Frontal cortex (tissue), 4 donors: Measurements from ENCODE around the gene VAV2. TPM values are rescaled to one million over a fixed set of nuclear protein-coding genes. Genes with fewer than 3 reads are reported as not detected.

ENCODE experiments used
- DNase-seq, 2 donors: peaks; one replicate each; pipeline ENCODE4 v3.0.0; 2012; ENCODE audit warnings: low spot score in 2 of 2
- FAIRE-seq: peaks from 2 replicates; lab custom pipeline; 2012; peaks lifted over from hg19 to GRCh38; lab: Jason Lieb, UNC
- total RNA-seq: library from RNA; depleted of rRNA; stranded (reverse); fragments of >200 nt; gene quantifications from one replicate; pipeline ENCODE4 v1.2.3, GENCODE V29; 2014
- donor health status: control.
- donor health status: control.
- donor health status: control.

VAV2 gene
- total RNA-seq, 1 donor from 2014 or later, result 31.0 TPM

DNA sequence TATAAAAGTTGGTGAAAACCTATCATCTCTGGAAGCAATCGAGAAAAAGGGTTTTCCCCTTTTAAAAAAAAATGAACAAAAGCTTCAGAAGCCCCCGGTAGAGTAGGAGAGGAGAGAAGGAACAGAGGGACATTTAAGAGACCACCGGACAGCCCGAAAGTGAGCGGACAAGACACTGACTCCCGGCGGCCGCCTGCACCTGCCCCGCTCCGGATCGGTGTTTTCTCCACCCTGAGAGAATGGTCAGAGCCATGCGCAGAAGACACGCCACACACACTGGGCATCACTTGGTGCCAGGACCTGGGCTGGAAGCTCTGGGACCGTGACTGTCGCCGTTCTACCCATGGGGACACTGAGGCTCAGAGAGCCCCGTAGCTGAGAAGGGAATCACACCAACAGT lies 192.4 kb downstream of the VAV2 start:
- DNase-seq (no peak), FAIRE-seq (no peak)

- DNase-seq (no peak), FAIRE-seq (no peak)
Observed at GRCh38 chr9:133799106-133799505, 193.0 kb downstream of the VAV2 start.

GRCh38 chr9:133798160-133798559 lies 194.0 kb downstream of the VAV2 start:
- DNase-seq (no peak), FAIRE-seq (no peak)

GRCh38 chr9:133797406-133798105 lies 194.6 kb downstream of the VAV2 start:
- no peak for DNase-seq
- FAIRE-seq, result no peak

GRCh38 chr9:133796562-133796961 lies 195.6 kb downstream of the VAV2 start:
- DNase-seq (no peak), FAIRE-seq (no peak)

DNA sequence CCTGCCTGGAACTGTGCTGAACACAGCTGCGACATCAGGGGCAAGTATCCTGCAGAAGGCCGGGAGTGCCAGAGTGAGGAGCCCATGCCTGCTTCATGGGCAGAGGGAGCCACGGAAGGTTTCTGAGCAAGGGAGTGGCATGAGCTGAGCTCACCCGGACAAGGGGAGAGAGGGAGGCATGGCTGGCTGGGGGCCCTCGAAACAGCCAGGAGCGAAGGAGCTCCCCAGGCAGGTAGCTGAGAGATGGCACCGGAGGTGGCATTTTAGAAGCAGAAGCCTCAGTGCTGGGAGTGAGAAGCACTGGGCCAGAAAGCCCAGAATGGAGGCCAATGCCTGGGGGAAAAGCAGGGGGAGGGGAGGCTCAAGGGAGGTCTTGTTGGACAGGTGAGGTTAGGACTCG lies 197.1 kb downstream of the VAV2 start:
- FAIRE-seq, result no peak

GRCh38 chr9:133794016-133794760 lies 197.9 kb downstream of the VAV2 start:
- no peak for DNase-seq
- FAIRE-seq, result no peak

More for the DNA sequence above, 197.1 kb downstream of the VAV2 start:
- DNase-seq, result no peak

DNA sequence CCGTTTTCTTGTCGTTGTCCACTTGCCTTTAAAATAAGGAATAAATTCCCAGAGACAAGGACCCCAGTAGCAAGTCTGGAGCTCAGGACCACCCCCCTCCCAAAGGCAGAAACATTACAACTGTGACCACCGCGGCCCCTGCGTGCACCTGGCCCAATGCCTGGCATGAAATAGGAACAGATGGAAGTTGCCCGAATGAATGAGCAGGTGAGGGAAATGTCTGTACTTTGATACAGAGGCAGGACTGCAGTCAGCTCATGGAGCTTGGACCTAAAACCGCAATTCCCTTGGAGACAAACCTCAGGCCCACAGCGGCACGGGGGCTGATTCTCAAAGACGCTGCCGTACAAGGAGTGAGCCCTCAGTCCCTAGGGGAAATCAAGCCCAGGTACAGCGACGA lies 198.7 kb downstream of the VAV2 start:
- DNase-seq (no peak), FAIRE-seq (no peak)

DNA sequence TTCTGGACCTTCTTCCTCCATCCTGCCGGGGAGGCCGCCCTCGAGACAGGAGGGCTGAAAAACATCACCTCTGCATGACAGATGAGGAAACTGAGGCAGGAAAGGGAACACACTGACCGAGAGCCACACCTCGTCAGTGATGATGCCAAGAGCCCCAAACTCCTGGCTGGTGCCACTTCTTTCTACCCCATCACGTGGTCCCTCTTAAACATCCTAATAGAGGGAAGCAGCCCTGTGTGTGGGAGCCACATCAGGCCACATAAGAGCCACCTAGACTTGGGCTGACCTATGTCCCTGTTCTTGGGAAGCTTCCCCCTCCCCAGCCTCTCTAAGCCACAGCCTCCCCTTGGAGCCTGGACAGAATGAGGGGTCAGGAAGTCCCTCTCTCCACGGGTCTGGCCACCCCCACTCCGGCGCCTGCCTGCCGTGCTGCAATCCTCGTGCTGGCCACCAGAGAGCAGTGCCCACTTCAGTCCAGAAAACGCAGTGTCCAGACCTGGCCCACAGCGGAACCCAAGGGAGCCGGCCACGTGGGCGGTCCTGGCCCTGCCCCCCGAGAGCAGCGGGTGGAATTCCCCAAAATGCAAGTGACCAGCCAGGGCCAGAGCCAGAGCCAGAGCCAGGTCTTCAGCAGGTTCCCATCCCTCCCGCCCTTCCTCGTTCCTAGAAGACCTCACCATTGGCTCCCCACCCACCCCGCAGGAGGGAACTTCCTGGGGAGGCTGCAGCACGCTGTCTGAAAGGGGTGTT lies 199.2 kb downstream of the VAV2 start:
- FAIRE-seq (no peak), DNase-seq (peak; percentile 83 to 94)

- FAIRE-seq (no peak), DNase-seq (no peak)
Observed at GRCh38 chr9:133791735-133792649, 200.1 kb downstream of the VAV2 start.

DNA sequence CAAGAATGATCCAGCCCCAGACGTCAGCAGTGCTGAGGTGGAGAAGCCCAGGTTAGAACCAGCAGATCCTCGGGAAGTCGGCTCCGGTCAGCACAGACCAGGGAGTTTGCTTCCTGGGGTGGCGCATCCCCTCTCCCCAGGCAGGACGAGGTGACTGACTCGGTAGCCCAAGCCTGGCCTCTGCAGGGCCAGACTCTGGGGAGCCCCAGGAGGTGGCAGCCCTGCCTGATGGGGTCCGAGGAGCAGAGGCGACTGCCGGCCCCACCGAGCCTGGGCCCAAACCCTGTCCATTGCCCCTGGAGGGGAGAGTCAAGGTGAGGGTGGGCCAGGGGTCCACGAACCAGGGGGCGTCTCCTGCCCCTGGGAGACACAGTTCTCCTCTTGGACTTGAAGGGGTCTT lies 201.1 kb downstream of the VAV2 start:
- FAIRE-seq, result no peak
- DNase-seq, result no peak

GRCh38 chr9:133789778-133790177 lies 202.3 kb downstream of the VAV2 start:
- no peak for FAIRE-seq
- DNase-seq, result no peak

DNA sequence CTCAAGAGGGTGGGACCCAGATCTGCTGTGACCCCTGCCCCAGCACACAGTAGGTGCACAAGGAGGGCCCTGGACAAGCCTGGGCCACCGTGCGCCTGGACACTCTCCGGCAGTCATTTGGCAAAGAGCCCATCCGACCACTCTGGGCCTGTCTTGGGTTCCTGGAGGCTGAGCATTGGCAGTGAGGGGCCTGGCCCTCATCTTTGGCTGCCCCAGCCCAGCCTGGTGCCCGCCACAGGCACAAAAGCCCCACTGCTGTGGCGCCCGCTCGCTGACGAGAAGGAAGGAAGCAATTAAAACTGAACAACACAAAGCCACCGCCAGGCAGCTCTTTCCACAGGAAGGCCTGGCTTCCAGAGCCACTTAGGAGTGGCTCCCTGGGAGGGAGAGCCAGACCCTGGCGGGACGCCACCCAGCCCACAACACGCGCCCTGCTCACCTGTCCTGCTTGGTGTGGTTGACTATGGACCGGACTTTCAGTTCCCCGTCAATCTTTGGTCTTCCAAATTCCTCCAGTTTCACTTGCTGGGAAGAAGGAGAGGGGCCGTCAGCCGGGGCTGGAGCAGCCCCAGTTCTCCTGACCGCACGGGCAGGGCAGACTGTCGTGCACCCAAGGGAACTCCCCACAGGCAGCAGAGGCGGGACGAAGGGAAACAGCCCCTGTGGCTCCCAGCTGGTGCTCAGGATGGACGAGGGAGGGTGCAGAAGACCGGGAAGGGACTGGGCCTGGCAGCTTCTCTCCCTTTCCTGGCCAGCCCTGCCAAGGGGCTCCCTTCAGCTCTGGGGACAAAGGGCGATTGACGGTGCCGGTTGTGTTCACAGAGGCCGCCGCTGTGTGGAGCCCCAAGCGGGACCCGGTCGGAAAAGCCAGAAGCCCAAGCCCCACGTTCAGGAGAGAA lies 203.1 kb downstream of the VAV2 start:
- peak; percentile 82 to 87 for DNase-seq
- FAIRE-seq, result no peak

DNA sequence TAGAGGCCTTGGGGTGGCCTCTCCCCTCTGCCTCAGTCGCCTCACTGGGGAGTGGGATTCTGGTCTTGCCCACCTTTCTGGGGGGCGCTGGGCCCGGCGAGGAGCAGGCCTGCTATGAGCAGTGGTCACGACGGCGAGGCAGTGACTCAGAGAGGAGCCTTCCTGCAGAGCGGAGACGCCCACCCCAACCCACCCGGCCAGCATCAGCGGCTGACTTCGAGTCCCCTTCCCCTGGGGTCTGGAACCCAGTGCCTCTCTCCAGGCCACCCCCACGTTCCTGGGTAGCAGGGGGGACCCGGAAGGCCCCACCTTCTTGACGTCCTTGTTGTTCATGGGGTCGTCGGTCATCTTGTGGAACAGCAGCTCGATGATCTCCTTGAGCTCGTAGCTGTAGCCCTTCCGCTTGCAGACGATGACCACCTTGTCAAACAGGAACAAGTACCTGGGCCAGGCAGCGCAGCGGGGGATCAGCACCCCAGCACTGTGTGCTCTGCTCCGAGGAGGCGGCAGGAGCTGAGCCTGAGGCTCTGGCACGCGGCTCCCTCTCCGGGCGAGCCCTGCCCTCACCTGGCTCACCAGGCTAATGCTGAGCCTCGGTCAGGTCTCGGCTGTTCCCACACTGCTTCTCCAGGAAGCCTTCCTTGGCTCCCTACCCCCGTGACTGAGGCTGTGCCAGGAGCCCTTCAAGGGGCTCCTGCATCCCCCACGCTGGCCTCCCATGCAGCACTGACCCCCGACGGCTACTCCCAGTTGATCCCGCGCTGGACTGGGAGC lies 203.9 kb downstream of the VAV2 start:
- DNase-seq (no peak), FAIRE-seq (no peak)

GRCh38 chr9:133787754-133788025 lies 204.4 kb downstream of the VAV2 start:
- FAIRE-seq, result no peak
- DNase-seq, result no peak

DNA sequence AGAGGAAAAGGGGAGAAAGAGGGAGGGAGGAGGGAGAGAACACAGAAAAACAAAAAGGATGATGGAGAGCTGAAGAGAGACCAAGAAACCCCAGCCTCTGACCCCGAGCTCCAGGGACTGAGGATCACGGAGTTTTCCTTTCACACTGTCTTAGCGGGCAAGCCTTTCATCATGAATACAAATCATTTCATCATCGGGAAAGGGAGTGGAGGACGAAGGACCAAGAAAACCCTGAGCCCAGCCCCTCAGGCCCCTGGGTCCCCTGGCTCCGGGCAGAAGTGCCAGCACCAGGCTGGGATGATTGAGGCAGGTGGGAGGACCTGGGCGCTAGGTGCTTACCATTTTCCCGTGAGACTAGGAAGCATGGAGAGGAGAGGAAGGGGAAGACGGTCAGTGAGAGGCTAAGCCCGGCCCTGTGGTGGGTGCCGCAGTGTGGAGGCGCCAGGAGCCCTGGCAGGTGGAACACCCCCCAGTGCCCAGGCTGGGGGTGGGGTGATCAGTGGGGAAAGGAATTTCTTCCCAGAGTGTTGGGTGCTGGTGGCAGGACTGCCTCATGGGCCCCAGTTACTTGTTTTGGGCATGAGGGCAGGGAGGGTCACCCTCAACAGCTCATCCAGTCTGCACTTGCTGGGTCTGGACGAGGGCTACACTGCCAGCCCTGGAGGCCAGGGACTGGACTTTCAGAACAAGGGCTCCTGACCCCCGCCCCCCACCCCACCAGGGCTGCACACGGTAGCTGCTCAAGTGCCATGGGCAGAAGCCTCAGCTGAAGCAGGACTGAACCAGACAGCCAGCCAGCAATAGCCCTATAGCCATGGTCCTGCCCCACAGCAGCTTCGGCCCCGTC lies 205.0 kb downstream of the VAV2 start:
- DNase-seq, result no peak
- FAIRE-seq, result no peak

DNA sequence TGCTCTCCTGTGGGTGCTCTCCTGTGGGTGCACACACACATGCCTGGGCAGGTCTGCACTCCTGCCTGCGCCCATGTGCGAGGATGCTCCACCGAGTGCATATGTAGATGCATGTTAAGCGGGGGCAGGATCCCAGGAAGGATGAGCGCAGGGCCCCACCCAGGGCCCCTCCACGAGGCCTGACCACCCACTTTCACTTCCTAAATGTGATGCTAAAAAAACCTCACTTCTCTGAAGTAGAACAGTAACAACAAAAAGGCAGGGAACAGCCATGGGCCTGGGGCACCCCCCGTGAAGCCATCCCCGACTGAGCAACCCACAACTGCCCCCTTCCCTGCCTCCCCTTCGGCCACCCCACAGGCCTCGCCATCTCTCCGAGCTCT lies 205.8 kb downstream of the VAV2 start:
- no peak for FAIRE-seq
- DNase-seq, result no peak
